ENCODE results near the gene ASIC2.

GRCh38 chr17:33057564-33057963, 235.5 kb downstream of the ASIC2 start:
- TF ChIP-seq ZNF384 (IDR thresholded peaks at IDR 0.05) (no peak), SP1 (IDR thresholded peaks at IDR 0.05) (no peak), SUZ12 (IDR thresholded peaks at IDR 0.05) (no peak), ARNT (IDR thresholded peaks at IDR 0.05) (no peak), BHLHE40 (IDR thresholded peaks at IDR 0.05; ENCODE audit: borderline replicate concordance) (no peak), FOXK2 (IDR thresholded peaks at IDR 0.05) (no peak), ELF4 (IDR thresholded peaks at IDR 0.05) (no peak), FOXM1 (IDR thresholded peaks at IDR 0.05; ENCODE audit: borderline replicate concordance) (no peak), PKNOX1 (IDR thresholded peaks at IDR 0.05) (no peak), HDGF (IDR thresholded peaks at IDR 0.05; ENCODE audit: borderline replicate concordance) (no peak), TARDBP (IDR thresholded peaks at IDR 0.05) (no peak), FOXA1 (IDR thresholded peaks at IDR 0.05) (no peak), NFRKB (IDR thresholded peaks at IDR 0.05) (no peak)

Measured in HEK293T (cell line).